CD14-positive monocyte (primary cell): ENCODE measurements around the gene PSD4. TPM values are rescaled to one million over a fixed set of nuclear protein-coding genes. Genes with fewer than 3 reads are reported as not detected.

ENCODE experiments used
- DNase-seq, 3 donors: peaks; one replicate each; pipeline ENCODE4 v3.0.0-alpha.2; 2011 to 2022
- H2AFZ ChIP-seq: 2 replicates; pipeline ENCODE4 v1.6.0; 2012; ENCODE audit warnings: mild to moderate bottlenecking, low read depth, low read length, inconsistent platforms; ENCODE audit not compliant: insufficient read depth, poor library complexity, severe bottlenecking
- H3K27ac ChIP-seq, 2 donors: 1 replicate in 1 of 2; 2 replicates in 1 of 2; pipeline ENCODE4 v1.5.1; 2012 to 2013; ENCODE audit warnings: low read length in 2 of 2, control low read depth in 1 of 2, inconsistent platforms in 1 of 2, low read depth in 1 of 2, mild to moderate bottlenecking in 1 of 2
- H3K27me3 ChIP-seq, 2 donors: one replicate each; pipeline versions ENCODE4 v1.6.0 to v1.6.1; 2011 to 2013; ENCODE audit warnings: low read length in 2 of 2; ENCODE audit not compliant: control insufficient read depth in 2 of 2, insufficient read depth in 2 of 2
- H3K36me3 ChIP-seq, 2 donors: replicated peaks in 1 of 2; 1 replicate in 1 of 2; 2 replicates in 1 of 2; pipeline versions ENCODE4 v1.5.1 to v1.6.1; 2012 to 2013; ENCODE audit warnings: low read length in 2 of 2, control low read depth in 1 of 2, inconsistent platforms in 1 of 2, mild to moderate bottlenecking in 1 of 2; ENCODE audit not compliant: insufficient read depth in 2 of 2, control insufficient read depth in 1 of 2
- H3K4me1 ChIP-seq, 2 donors: 1 replicate in 1 of 2; 2 replicates in 1 of 2; pipeline versions ENCODE4 v1.5.1 to v1.6.1; 2012 to 2013; ENCODE audit warnings: low read length in 2 of 2, control low read depth in 1 of 2, inconsistent platforms in 1 of 2, mild to moderate bottlenecking in 1 of 2, moderate library complexity in 1 of 2; ENCODE audit not compliant: insufficient read depth in 2 of 2, control insufficient read depth in 1 of 2
- H3K4me2 ChIP-seq: replicated peaks from 2 replicates; pipeline ENCODE3; 2012; ENCODE audit warnings: low read length, moderate library complexity, mild to moderate bottlenecking; ENCODE audit not compliant: poor library complexity, severe bottlenecking; ENCODE audit errors: extremely low read depth
- H3K4me3 ChIP-seq, 3 experiments: fragments of 200-600 bp in 1 of 3; sonication (generic) in 1 of 3; replicated peaks in 1 of 3; 1 replicate in 2 of 3; 2 replicates in 1 of 3; pipeline ENCODE4 v1.5.1; 2011 to 2013; ENCODE audit warnings: low read length in 3 of 3, mild to moderate bottlenecking in 3 of 3, control low read depth in 2 of 3, low read depth in 2 of 3, inconsistent platforms in 1 of 3, moderate library complexity in 1 of 3
- H3K79me2 ChIP-seq: 2 replicates; pipeline ENCODE4 v1.6.0; 2012; ENCODE audit warnings: mild to moderate bottlenecking, control low read depth, inconsistent platforms, low read length, moderate library complexity; ENCODE audit not compliant: insufficient read depth
- H3K9ac ChIP-seq: 2 replicates; pipeline ENCODE4 v1.6.0; 2017; ENCODE audit warnings: low read length, mild to moderate bottlenecking; ENCODE audit not compliant: insufficient read depth, poor library complexity, severe bottlenecking
- H3K9me3 ChIP-seq, 2 donors: replicated peaks in 1 of 2; 1 replicate in 1 of 2; 2 replicates in 1 of 2; pipeline versions ENCODE4 v1.5.1 to v1.6.1; 2012 to 2013; ENCODE audit warnings: low read length in 2 of 2, control low read depth in 1 of 2; ENCODE audit not compliant: control insufficient read depth in 1 of 2, insufficient read depth in 1 of 2
- H4K20me1 ChIP-seq: 2 replicates; pipeline ENCODE4 v1.6.0; 2012; ENCODE audit warnings: mild to moderate bottlenecking, low read length, control low read depth, moderate library complexity; ENCODE audit not compliant: insufficient read depth
- H3K27ac Mint-ChIP-seq, 7 donors: one replicate each; pipeline ENCODE4 v1.8.0; 2020; ENCODE audit warnings: mild to moderate bottlenecking in 7 of 7, mixed read lengths in 7 of 7, moderate library complexity in 6 of 7, inconsistent platforms in 2 of 7
- H3K27me3 Mint-ChIP-seq, 3 donors: one replicate each; pipeline ENCODE4 v1.8.0; 2021 to 2022; ENCODE audit warnings: low read depth in 3 of 3, mild to moderate bottlenecking in 3 of 3, mixed read lengths in 3 of 3, moderate library complexity in 3 of 3, inconsistent platforms in 1 of 3
- H3K36me3 Mint-ChIP-seq, 2 donors: one replicate each; pipeline ENCODE4 v1.8.0; 2020; ENCODE audit warnings: mixed read lengths in 2 of 2, inconsistent platforms in 1 of 2, mild to moderate bottlenecking in 1 of 2
- H3K4me1 Mint-ChIP-seq: one replicate; pipeline ENCODE4 v1.8.0; 2020; ENCODE audit warnings: mild to moderate bottlenecking, mixed read lengths
- H3K4me3 Mint-ChIP-seq, 2 donors: one replicate each; pipeline ENCODE4 v1.8.0; 2020; ENCODE audit warnings: mild to moderate bottlenecking in 2 of 2, mixed read lengths in 2 of 2, moderate library complexity in 1 of 2
- H3K9me3 Mint-ChIP-seq, 7 donors: one replicate each; pipeline ENCODE4 v1.8.0; 2020 to 2022; ENCODE audit warnings: mixed read lengths in 7 of 7, mild to moderate bottlenecking in 6 of 7, moderate library complexity in 6 of 7, inconsistent platforms in 2 of 7
- WGBS: methylation state at CpG from one replicate; pipeline ENCODE4 v1.1.5; 2013; ENCODE audit warnings: missing lambda C conversion rate; ENCODE audit not compliant: insufficient coverage; 5-methylcytosine and 5-hydroxymethylcytosine counted together
- intact Hi-C, 2 donors: fragments of 100-400 bp; cut with micrococcal nuclease; formaldehyde crosslinking; loops; one replicate each; pipeline versions ENCODE4 v1.15.0 to v1.15.1; 2023
- polyA plus RNA-seq, 3 donors: library from polyadenylated mRNA; depleted of rRNA in 1 of 3; unstranded in 2 of 3; stranded (reverse) in 1 of 3; fragments of 300-500 nt in 2 of 3; fragments of >200 nt in 1 of 3; fragmentation: Illumina TruSeq in 2 of 3; gene quantifications; 1 replicate in 2 of 3; 2 replicates in 1 of 3; pipeline ENCODE4 v1.2.3, GENCODE V29; 2012 to 2021
- TF ChIP-seq, protein P1 (sequence below): fragments of 200-600 bp; IDR thresholded peaks from one replicate; pipeline ENCODE4 v1.8.0; 2022; ENCODE audit warnings: antibody characterized with exemption, mild to moderate bottlenecking

Gene PSD4
- polyA plus RNA-seq, 3 donors: 11.0 to 47.0 (median 18.2) TPM

DNA sequence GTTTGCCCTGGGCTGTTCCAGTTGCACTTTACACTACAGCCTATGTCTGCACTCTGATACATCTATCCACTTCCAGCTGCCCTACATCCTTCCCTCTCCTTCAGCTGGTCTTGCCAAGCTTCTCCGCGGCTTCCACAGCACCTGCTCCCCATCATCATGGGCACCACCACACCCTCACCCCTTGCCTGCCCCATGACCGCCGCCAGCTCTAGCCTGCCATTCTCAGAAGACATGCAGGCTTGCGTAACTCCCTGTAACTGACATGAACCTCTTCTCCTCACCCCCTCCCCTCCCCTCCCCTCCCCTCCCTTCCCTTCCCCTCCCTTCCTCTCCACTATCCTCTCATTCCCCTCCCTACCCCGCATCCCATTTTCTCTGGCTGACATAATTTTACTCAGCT, 59.0 kb downstream of the PSD4 start:
- H3K27me3 Mint-ChIP-seq: peaks cover 0 to 3% (median 0%) of the 10 kb centered on the region in 3 donors
- Histone ChIP-seq H3K36me3 (no peaks in the 10 kb centered on the region), H3K79me2 (no peaks in the 10 kb centered on the region), H3K4me3 (no peak overlapping the region), H3K27me3 (no peaks in the 10 kb centered on the region), H3K9me3 (peaks cover 0 to 3% of the 10 kb centered on the region in 2 donors), H3K27ac (no peak overlapping the region), H4K20me1 (no peaks in the 10 kb centered on the region), H3K4me2 (no peak overlapping the region), H3K9ac (no peak overlapping the region), H2AFZ (no peak overlapping the region), H3K4me1 (peaks cover 21 to 24% of the 10 kb centered on the region in 2 donors)
- TF ChIP-seq, protein P1, sequence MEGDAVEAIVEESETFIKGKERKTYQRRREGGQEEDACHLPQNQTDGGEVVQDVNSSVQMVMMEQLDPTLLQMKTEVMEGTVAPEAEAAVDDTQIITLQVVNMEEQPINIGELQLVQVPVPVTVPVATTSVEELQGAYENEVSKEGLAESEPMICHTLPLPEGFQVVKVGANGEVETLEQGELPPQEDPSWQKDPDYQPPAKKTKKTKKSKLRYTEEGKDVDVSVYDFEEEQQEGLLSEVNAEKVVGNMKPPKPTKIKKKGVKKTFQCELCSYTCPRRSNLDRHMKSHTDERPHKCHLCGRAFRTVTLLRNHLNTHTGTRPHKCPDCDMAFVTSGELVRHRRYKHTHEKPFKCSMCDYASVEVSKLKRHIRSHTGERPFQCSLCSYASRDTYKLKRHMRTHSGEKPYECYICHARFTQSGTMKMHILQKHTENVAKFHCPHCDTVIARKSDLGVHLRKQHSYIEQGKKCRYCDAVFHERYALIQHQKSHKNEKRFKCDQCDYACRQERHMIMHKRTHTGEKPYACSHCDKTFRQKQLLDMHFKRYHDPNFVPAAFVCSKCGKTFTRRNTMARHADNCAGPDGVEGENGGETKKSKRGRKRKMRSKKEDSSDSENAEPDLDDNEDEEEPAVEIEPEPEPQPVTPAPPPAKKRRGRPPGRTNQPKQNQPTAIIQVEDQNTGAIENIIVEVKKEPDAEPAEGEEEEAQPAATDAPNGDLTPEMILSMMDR: no peak
- peaks cover 52% of the 10 kb centered on the region for H3K4me1 Mint-ChIP-seq
- peak overlapping the region in 1 of 2 donors; percentile 33 for H3K4me3 Mint-ChIP-seq
- peaks cover 0 to 8% (median 0%) of the 10 kb centered on the region in 7 donors for H3K9me3 Mint-ChIP-seq
- peak overlapping the region in 1 of 7 donors; percentile 76 for H3K27ac Mint-ChIP-seq
- WGBS: 0% methylated on average over 3 of the region's 6 CpGs
- H3K36me3 Mint-ChIP-seq: peaks cover 3% of the 10 kb centered on the region in 2 donors
- DNase-seq: peak in 2 of 3 donors; percentile 27 to 44
- intact Hi-C loops: no loop called here

- Histone ChIP-seq H3K4me2 (no peak overlapping the region), H2AFZ (no peak overlapping the region), H3K9me3 (peaks cover 0 to 3% of the 10 kb centered on the region in 2 donors), H3K27ac (no peak overlapping the region), H3K9ac (no peak overlapping the region), H3K36me3 (no peaks in the 10 kb centered on the region), H3K79me2 (no peaks in the 10 kb centered on the region), H3K4me3 (no peak overlapping the region), H4K20me1 (no peaks in the 10 kb centered on the region), H3K4me1 (peaks cover 24 to 29% of the 10 kb centered on the region in 2 donors), H3K27me3 (no peaks in the 10 kb centered on the region)
- TF ChIP-seq, protein P1: peak; percentile 13
- intact Hi-C loops: no loop called here
- Mint-ChIP-seq H3K9me3 (peaks cover 0 to 8% (median 1%) of the 10 kb centered on the region in 7 donors), H3K27me3 (peaks cover 0 to 1% (median 0%) of the 10 kb centered on the region in 3 donors), H3K4me1 (peaks cover 58% of the 10 kb centered on the region), H3K27ac (peak overlapping the region in 2 of 7 donors; percentile 6 to 18), H3K36me3 (peaks cover 3% of the 10 kb centered on the region in 2 donors), H3K4me3 (no peak overlapping the region)
- 93% methylated on average over 3 of the region's 9 CpGs for WGBS
- peak in 1 of 3 donors; percentile 34 for DNase-seq
These were observed 60.1 kb downstream of the PSD4 start for GRCh38 chr2:113233593-113234550.
